Dermis lymphatic vessel endothelial cell (primary cell): ENCODE data around the gene RGMB. TPM values are rescaled to one million over a fixed set of nuclear protein-coding genes. Genes with fewer than 3 reads are reported as not detected.

Experiments
- total RNA-seq: library from RNA; depleted of rRNA; stranded (reverse); fragments of >200 nt; gene quantifications from 2 replicates; pipeline ENCODE4 v1.2.1, GENCODE V29; 2014

The RGMB gene, protein sequence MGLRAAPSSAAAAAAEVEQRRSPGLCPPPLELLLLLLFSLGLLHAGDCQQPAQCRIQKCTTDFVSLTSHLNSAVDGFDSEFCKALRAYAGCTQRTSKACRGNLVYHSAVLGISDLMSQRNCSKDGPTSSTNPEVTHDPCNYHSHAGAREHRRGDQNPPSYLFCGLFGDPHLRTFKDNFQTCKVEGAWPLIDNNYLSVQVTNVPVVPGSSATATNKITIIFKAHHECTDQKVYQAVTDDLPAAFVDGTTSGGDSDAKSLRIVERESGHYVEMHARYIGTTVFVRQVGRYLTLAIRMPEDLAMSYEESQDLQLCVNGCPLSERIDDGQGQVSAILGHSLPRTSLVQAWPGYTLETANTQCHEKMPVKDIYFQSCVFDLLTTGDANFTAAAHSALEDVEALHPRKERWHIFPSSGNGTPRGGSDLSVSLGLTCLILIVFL
- 8.2 and 10.5 TPM in 2 replicates for total RNA-seq

DNA sequence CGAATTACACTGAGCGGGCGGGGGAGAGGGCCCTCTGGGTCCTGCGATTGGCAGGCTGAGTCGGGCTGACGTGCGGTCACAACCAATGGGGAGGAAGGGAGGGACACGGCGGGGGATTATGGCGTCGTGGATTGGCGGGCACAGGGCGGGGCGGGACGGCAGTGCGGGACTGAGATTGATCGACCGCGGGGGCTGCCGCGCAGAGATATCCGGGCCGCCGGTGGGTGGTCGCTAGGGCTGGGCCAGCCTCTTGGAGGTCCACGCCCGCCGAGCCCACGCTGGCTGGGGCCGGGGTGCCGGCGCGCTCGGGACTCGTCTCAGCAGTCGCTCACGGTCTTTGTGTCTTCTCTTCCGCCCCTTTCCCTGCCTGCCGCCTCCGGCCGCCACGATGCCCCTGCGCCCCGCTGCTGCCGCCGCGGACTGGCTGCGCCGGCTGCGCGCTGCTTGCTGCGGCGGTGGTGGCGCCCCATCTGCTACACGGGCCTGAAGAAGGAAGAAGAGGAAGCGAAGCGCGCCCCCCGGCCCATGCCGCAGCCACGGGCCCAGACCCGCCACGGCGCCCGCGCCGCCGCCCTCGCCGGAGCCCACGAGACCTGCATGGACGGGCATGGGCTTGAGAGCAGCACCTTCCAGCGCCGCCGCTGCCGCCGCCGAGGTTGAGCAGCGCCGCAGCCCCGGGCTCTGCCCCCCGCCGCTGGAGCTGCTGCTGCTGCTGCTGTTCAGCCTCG lies at the start of gene RGMB:
RGMB (plus strand) TSS at position 200 of the 728 bp plus-strand sequence; CDS start at position 608, 408 bp downstream.

Other genes starting within 250 kb of the RGMB start
- 51.6 and 68.9 TPM in 2 replicates for gene CHD1, start 155.3 kb downstream of the RGMB start, total RNA-seq